ENCODE data around the gene RNF31. TPM values are rescaled to one million over a fixed set of nuclear protein-coding genes. Genes with fewer than 3 reads are reported as not detected.
A peak's percentile ranks its signal among the peaks of the same experiment; 100 is the strongest.

The RNF31 gene
- total and polyA plus RNA-seq, 8 donors, result 53.2 to 523 (median 78.7) TPM

DNA sequence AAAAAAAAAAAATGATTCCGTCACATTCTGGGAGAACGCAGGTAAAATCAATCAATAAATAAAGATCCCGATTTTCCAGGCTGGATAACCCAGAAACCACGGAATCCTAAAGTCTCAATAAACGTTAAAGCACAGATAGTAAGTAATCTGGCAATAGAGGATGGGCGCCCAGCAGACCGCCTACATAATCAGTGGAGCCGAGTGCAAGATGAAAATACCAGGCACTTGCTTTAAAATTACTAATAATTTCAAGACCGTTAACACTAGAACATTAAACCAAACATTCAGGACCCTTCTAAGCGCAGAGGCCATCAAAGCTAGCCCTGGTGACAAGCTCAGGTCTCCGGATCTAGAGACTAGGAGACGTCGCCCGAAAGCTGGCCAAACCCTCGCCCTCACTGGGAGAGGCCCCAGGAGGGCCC, 33.9 kb upstream of the RNF31 start:
- H3K36me3 ChIP-seq, result peaks cover 5 to 15% (median 14%) of the 10 kb centered on the region in 4 donors
- peaks cover 24 to 44% (median 41%) of the 10 kb centered on the region in 4 donors for H3K4me1 ChIP-seq
- no peaks in the 10 kb centered on the region for H3K9me3 ChIP-seq
- intact Hi-C loops (cut with DNase I; ENCODE audit: low total_unique reads), result no loop called here
- peak overlapping the region; percentile 56 to 81 (median 64) for H3K4me3 ChIP-seq
- TF ChIP-seq EP300 (IDR thresholded peaks at IDR 0.05), result no peak
- no peak for TF ChIP-seq POLR2A (IDR thresholded peaks at IDR 0.05)
- TF ChIP-seq POLR2AphosphoS5 (IDR thresholded peaks at IDR 0.05), result no peak
- no peak for TF ChIP-seq CTCF (IDR thresholded peaks at IDR 0.05)
- 14 to 19% (median 16%) methylated on average over 13 to 15 of the region's 15 CpGs for WGBS, 5 donors
- DNase-seq, result no peak
- peak overlapping the region; percentile 94 to 100 (median 98) for H3K27ac ChIP-seq
- H3K27me3 ChIP-seq, result no peaks in the 10 kb centered on the region

DNA sequence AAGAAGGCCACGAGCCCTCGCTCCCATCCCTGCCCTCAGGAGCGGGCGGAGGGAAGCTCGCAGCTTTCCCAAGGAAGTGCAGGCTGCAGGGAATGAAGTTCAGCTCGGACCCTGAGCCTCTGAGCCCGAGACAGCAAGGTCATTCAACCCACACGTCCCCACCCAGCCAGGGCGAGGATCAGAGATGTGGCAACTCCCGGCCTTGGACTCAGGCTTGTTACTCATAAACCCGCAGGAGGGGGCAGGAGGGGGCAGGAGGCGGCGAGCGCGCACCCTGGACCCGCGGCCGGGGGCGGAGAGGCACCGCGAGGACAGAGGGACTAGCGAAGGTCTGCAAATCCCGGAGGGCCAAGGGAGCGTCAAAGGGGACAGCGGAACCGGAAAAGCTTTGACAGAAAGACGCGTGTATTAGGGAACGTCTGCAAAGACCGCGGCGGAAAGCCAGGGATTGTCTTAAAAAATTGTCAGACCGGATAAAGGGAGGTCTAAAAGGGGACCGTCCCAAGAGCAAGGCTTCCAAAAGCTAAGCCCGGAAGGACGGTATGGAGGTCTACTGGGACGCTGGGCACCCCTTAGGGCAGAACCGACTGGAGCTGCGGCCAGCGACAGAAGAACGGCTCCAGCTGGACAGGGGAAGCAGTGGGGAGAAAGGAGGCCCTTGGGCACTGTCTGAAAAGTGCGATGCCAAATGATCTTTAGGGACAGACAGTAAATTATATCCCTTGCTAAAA, 33.3 kb upstream of the RNF31 start:
- H3K27ac ChIP-seq, result peak overlapping the region; percentile 94 to 100 (median 98)
- H3K4me1 ChIP-seq, result peaks cover 22 to 38% (median 36%) of the 10 kb centered on the region in 4 donors
- intact Hi-C loops (cut with DNase I; ENCODE audit: low total_unique reads), result no loop called here
- H3K27me3 ChIP-seq, result no peaks in the 10 kb centered on the region
- WGBS, 5 donors, result 0 to 1% (median 0%) methylated on average over 32 to 42 of the region's 42 CpGs
- no peaks in the 10 kb centered on the region for H3K9me3 ChIP-seq
- DNase-seq, result peak; percentile 75 to 94
- TF ChIP-seq CTCF (IDR thresholded peaks at IDR 0.05), result peak in 2 of 7 experiments; percentile 4 to 6
- peak in 2 of 4 donors; percentile 42 to 57 for TF ChIP-seq POLR2A (IDR thresholded peaks at IDR 0.05)
- no peak for TF ChIP-seq POLR2AphosphoS5 (IDR thresholded peaks at IDR 0.05)
- TF ChIP-seq EP300 (IDR thresholded peaks at IDR 0.05), result no peak
- H3K4me3 ChIP-seq, result peak overlapping the region; percentile 56 to 81 (median 64)
- peaks cover 10 to 21% (median 19%) of the 10 kb centered on the region in 4 donors for H3K36me3 ChIP-seq

GRCh38 chr14:24114532-24115421, 32.5 kb upstream of the RNF31 start, which contains the start of the genes DCAF11 and NRL:
Gene DCAF11 (plus strand): TSS chr14:24114777. CDS start chr14:24115595, 818 bp downstream.
Gene NRL (minus strand): TSS chr14:24114949. CDS start chr14:24082848, 32,101 bp downstream.
- no peaks in the 10 kb centered on the region for H3K9me3 ChIP-seq
- peak within 1 kb of the TSS; percentile 56 to 81 (median 64) for H3K4me3 ChIP-seq
- 0 to 1% (median 0%) methylated on average over 59 to 65 of the region's 65 CpGs for WGBS, 5 donors
- intact Hi-C loops (cut with DNase I; ENCODE audit: low total_unique reads), result no loop called here
- H3K36me3 ChIP-seq, result peaks cover 18 to 29% (median 27%) of the 10 kb centered on the region in 4 donors
- TF ChIP-seq CTCF (IDR thresholded peaks at IDR 0.05), result no peak
- peak; percentile 84 for TF ChIP-seq EP300 (IDR thresholded peaks at IDR 0.05)
- peak; percentile 59 to 85 (median 82) for TF ChIP-seq POLR2AphosphoS5 (IDR thresholded peaks at IDR 0.05)
- DNase-seq, result peak; percentile 97 to 100
- no peaks in the 10 kb centered on the region for H3K27me3 ChIP-seq
- peaks cover 19 to 38% (median 34%) of the 10 kb centered on the region in 4 donors for H3K4me1 ChIP-seq
- peak within 1 kb of the TSS; percentile 94 to 100 (median 98) for H3K27ac ChIP-seq
